ENCODE measurements around the gene ADGRD2.

Gene ADGRD2

DNA sequence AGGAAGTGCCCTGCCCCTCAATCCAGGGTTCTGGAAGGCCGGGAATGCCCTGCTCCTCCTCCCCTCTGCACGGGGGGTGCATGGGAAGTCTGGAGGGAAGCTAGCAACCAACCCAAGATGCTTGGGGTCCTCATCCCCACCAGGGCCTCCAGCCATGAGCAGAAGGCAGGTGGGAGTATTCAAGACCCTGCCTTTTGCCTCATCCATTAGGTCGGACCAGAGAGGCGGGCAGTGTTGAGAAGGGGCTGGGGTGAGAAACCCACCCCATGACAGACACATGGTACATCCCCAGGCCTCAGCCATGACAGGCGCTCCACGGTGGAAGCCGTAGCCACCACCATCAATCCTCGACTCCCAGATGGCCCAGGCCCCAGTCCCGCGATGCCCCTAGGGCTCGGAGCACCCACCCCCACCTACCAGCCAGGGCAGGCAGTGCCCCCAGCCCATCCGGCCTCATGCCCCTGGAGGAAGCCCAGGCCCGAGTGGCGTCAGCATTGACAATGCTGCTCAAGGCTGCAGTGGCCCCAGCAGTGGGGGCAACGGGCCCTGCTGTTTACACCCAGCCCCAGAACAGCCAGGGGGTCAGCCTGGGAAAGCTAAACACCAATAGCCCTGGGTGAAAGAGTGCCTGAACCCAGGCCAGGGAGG is 48.4 kb downstream of the ADGRD2 start:
- no peak for DNase-seq

DNA sequence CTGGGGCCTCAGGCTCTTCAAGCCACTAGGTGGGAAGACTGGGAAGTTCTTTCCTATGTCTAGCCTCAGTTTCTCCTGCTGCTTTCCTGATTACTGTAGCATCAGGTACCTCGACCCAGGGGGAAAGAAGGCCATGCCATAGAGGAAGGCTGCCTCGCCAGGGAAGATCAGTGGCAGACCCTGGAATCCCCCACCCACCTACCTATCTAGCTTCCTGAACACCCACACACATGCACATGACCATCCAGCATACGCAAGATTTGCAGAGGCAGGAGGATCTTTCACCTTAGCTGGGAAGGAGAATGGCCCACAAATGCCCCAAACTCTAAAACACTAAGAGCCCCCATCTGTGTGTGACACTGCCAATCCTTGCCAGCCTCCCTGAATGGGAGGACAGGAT is 49.0 kb downstream of the ADGRD2 start:
- DNase-seq: no peak

DNA sequence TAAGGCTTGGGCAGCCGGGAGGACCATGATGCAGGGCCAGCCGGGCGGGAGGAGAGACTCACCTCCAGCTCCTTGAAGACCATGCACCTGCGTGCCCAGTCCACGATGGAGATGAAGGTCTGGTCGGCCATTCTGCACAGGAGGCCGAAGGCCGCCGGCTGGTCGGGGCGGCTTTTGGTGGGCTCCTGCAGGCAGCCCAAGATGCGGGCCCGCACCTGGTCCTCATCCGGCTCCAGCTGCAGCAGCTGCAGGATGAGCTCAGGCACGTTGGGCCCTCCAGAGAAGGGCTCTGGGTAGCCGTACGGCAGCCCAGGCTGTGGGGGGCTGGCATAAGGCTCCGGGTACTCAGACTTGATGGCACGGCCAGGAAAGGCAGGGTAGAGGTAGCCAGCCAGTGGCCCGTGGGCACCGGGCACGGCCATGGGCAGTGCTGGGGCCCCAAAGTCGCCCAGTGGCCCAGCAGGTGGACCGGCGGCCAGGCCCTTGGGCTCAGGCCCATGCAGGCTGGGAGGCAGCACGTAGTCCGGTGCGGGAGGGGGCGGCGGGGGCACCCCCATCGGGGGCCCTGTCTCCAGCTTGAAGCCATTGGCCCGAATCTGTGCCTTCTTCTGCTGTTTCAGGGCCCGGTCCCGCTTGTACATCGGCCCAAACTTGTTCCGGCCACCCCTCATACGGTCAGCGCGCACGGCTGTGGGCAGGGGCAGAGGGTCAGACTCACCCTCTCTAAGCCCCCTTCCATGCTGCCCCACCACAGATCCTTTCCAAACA is 50.0 kb downstream of the ADGRD2 start:
- no peak for DNase-seq

DNA sequence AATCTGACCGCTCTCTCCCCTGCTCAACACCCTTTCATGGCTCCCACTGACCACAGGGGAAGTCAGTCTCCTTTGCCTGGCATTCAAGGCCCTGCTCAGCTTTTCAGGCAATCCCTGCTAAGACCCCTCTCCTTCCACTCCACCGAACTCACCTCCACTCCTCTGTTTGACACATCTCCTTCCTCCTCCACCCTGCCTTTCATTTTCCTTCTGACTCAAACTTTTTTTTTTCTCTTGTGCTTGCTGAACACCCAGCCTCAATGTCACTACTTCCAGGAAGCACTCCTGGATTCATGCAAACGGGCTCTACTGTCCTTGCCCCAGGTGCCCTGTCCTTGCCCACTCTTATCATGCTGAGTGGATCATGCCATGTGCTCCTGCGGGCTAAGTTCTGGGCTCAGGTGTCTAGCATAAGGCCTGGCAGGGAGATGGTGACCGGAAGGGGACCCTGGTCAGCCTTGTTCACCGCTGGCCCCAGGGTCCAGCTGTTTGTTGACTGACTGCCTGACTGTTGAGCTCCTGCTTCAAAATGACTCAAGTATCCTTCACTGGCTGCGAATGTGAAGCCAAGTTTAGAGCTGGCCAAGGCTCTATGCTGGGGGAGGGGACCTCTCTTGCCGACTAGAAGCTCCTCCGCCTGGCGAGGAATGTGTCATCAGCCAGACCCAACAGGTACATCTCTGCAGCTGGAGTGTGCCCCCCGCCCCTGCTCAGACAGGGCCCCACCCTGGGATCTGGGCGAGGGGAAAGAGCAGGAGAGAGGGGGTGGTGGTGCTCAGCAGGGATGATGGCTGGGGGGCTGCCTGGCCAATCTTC is 50.8 kb downstream of the ADGRD2 start:
- no peak for DNase-seq

DNA sequence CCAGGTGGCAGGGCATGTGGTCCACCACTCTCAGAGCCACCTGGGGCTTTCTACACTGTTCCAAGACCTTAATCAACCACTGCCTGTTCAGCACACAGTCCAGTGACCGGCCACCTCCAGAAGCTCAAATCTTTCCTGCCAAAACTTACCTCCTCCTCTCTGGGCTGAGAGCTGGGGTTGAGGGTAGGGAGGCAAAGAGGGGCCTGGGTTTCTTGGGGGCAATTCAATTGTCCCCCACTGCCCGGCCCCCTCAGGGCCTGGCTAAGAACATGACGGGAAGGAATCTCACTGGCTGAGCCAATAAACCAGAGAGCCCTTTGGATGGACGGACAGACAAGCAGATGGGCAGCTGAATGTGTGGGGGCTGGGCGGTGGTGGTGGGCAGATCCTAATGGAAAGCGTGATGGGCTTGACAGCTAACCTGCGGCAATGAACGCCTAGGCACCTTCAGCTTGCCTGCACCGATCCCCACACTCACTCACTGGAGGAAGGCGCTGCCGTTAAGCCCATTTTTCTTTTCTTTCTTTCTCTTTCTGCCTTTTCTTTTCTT is 51.6 kb downstream of the ADGRD2 start:
- DNase-seq: no peak

DNA sequence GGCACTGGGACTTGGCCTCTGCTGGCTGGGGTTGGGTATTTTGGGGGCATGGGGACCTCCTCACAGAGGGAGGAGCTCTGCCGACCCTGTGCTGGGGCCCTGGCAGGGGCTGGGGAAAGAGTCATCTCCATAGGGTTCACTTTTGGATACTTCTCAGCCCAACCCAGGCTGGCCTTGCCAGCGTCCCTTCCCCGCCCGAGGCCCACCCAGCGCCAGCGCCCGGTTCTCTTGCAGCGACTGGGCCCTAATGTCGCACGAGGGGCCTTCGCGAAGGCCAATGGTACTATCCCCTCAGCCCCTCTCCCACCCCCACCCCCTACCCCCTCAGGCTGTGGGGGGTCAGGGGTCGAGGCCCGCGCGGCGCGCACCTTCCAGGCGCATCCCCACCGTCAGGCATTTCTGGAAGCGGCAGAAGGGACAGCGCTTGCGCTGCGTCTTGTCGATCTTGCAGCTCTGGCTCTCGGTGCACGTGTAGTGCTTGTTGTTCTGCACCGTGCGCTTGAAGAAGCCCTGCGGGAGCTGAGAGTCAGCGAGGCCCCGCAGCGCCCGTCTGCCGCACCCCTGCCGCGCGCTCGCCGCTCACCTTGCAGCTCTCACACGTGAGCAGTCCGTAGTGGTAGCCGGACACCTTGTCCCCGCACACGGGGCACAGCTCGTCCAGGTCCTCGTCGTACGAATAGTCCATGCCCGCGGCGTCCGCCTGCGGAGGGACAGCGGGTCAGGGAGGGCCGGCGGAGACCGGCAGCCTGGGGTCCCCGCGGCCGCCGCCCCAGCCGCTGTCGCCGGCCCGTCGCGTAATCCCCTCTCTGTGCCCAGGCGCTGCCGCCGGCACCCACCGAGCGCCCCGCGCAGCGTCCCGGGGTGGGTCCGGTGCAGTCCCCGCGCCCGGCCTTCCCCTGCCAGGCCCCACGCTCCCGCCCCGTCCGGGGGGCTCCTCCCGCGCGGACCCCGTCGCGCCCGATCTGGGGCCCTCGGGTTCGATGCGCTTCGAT is 52.8 kb downstream of the ADGRD2 start:
- no peak for DNase-seq

DNA sequence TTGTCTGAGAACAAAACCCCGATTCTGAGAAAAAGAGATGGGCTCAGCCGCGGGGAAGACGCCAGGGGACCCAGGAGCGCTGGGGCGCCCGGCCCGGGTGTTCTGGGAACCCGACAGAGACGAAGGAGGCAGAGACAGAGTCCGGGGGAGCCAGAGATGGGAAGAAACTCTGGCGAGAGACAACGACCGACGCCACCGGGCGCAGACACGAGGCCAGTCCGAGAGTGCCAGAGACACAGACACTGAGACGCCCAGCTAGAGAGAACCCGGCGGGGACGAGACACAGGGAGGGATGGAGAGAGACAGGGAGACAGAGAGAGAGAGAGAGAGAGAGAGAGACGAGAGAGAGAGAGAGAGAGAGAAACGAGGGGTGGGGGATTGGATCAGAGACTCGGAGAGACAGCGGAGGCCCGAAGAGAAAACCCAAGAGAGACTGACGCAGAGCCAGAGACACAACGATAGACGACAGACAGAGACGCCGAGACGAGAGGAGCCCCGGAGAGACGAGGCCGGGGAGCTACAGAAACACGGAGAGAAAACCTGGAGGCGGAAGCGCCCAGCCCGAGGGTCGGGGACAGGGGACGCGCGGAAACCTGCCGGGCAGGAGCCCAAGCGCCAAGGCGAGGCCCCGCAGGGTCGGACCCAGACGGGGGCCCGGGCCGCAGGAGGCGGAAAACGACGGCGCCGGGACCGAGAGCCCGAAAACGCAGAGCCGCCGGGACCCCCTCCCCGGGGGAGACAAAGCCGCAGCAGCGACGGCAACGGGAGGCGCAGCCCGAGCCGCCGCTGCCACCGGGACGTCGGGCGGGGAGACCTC is 53.7 kb downstream of the ADGRD2 start:
- no peak for DNase-seq

DNA sequence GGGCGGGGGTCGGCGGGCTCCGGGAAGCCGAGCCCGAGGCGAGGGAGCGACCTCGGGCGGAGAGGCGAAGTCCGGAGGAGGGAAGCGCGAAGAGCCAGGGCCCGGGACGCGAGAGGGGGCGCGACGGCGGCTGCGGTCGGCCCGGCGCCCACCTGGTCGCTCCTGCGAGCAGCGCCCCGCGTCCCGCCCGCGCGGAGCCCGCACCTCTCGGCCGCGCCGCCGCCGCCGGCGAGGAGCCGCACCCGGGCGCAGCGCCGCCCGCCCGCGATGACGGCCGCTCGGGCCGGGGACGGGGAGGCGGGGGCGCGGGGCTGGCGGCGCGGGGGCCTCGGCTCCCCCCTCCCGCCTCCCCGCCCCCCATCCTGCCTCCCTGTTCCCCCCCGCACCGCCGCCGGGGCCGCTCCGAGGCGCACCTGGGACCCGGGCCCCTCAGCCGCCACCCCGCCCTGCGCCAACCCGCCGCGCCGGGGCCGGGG is 54.3 kb downstream of the ADGRD2 start:
- no peak for DNase-seq

DNA sequence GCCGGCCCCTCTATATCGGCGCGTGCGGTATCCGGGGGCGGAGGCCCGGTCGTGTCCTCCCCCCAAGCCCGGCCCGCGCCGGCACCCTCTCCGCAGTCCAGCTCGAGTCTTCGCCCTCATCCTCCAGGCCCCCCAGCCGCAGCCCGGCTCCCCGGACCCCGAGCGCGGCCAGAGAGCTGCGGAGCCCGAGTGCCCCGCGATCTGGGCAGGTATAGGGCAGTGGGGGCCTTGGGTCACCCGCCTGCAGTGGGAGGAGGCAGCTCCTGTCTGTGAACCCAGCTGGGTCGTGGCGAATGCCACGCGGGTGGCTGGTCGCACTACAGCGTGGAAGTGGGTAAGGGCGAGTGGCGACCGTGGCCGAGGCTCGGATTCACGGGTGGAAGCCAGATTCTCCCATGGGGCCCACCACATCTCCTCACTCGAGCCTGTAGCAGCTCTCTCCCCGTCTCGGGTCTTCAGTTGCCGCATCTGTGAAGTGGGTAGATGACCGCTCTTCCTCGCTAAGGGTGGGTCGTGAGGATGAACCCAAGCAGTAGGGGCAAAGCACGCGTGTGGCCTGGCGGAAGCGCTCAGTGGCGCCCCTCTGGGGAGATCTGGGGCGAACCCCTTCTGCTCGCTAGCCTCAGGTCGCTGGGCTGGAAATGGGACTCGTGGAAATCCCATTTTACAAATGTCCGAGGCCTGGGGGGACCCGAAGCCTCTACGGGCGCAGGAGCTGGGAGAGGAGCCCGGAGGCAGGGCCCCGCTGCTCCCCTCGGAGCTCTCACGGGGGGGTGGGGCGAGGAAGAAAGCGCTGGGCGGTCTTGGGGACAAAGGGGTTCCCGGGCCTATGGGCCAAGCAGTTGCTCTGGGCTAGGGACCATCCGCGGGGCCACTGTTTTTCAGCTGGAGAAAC is 55.0 kb downstream of the ADGRD2 start:
- DNase-seq: no peak

DNA sequence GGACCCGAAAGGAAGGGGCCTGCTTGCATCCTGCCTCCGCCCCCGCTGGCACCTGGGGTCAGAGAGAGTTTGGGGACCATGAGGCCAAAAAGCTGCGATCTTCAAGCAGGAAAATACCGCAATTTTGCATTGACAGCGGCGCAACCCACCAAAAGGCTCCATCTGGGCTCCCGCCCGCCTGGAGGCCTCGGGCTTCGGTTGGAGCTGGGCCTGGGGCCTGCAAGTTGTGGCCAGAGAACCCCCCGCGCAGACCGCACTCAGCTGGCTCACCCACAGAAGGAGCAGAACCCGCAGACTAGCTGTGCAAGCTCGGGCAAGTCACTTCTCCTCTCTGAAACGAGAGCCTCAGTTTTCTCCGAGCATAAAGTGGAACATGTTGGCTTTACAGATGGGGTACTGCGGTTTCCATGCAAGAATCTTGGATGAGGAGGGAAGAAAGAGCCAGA is 55.7 kb downstream of the ADGRD2 start:
- no peak for DNase-seq

DNA sequence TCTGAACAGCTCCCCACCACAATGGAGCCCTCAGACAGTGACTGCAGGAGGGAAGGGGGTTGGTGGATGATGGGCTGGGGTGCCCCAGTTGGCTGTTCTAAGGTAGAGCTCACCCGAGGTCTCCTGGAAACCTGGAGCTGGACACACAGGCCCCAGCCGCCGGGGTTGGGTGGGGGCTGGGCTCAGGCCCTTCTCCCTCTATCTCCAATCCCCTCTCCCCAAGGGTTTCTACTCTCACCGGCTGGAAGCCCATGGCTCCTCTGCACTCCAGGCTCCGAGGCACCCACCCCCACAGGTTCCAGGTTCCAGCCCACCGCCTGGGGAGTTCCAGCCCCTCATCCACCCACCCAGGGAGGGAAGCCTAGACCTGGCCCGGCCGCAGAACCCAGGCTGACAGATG is 56.2 kb downstream of the ADGRD2 start:
- no peak for DNase-seq

DNA sequence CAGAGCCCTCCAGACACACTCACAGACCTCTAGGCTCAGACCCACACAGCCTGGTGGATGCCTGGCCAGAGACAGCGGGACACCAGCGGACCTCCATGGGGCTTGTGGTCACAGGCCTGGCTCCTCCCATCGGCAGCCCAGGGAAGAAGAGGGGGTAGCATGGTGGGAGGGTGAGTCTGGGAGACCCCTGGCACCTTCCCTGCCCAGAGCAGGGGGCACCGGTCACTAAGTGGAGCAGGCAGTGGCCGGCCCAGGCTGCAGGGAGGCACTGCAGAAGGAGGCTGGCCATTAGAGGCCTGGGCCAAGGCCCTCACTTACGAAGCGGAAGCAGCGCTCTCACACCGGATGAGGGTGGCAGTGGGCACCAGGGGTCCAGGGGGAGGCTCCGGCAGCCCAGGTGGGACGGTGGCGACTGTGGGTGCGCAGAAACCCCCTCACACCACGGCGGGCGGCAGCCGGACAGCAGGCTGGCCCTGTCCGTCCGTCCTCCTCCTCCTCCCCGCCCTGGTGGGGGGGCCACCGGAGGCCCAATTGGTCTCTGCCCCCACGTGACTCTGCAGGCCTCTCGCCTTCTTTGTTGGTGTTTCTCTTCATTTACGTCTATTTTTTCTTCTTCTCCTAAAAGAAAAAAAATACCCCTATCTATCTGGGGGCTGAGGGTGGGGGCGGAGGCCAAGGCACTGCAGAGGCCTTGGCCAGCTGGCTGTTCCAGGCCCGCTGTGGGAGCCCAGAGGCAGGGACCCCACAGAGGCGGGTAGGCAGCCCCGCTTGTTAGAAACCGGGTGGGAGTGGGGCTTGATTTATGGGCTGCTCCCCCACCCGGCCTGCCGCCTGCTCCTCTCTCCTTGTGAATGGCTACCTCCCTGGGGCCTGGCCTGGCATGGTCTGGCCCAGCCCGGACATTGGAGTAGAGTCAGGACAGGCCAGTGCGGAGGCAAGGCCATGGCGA is 57.0 kb downstream of the ADGRD2 start, which contains the start of gene NR5A1:
NR5A1 (minus strand) TSS at position 469 of the 949 bp plus-strand sequence. CDS start 4,004 bp downstream, outside the sequence.
- DNase-seq: no peak

DNA sequence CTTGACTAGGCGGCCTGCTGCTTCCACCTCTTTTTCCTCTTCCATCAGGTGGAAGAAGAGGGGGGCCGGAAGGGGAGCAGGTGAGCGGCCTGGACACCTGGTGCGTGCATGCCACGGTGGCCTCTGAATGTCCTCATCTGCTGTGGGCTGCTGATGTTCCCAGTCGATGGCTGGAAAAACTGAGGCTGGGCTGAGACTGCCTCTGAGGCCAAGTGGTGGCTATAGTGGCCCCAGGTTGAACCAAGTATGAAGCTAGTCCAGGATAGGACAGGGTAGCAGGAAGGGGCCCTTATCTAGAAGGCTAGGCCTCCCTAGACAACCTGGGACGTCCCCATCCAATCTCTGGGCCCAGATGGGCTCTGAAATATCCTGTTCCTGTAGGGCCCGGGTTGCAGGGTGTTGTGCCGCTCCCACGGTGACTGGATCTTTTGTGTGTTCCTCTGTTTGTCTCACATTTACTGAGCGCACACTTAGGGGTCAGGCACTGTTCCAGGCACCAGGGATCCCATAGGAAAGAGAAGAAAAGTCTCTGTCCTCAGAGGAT is 57.7 kb downstream of the ADGRD2 start:
- no peak for DNase-seq

DNA sequence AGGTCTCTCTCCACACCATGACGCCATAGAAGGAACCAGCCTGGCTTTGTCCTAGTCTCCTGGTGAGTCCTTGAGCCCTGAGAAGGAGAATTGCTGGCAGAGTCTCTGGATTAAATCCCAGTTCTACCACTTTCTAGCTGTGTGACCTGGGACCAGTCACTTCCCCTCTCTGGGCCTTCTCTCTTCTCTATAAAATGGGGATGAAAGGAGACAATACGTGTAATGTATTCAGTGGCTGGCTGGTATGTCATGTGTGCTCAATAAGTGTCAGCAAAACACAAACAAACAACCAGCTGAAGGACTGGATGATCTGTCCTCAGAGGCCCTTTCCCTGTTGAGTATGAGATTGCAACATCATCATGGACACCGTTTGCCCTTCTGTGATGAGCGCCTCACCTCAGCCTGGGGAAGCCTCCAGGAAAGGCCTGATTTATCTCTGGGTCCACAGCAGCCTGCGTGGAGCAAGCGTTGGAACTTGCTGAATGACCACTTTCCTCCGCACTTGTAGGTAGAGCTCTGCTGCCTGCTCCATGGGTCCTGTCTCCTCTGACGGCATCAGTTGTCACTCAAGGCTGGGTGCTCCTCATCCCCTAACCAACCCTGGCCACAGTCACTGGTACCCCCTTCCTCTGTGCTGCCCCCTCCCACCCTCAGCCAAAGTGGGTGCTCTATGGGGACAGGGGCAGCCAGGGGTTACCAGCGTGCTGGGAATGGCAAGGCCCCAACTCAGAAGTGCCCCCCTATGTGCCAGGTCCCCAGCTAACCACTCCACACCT is 60.6 kb downstream of the ADGRD2 start:
- DNase-seq: no peak

DNA sequence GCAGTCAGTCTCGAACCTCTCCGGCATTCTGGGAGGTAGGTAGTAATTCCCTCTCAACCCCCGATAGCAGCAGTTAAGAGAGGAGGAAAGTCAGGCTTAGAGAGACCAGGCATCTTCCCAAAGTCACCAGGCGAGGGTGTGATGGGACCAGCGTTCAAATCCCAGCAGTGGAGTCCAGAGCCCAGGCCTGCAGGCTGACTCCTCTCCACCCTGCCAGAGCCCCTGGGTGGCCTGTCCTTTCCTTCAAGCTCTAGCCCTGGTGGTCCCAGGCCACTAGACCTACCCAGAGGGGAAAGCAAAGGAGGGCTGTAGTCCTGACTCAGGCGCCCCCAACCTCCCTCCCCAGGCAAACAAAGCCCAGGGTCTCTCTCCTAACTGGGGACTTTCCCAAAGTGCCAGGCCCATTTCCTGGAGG is 61.2 kb downstream of the ADGRD2 start:
- DNase-seq: no peak

DNA sequence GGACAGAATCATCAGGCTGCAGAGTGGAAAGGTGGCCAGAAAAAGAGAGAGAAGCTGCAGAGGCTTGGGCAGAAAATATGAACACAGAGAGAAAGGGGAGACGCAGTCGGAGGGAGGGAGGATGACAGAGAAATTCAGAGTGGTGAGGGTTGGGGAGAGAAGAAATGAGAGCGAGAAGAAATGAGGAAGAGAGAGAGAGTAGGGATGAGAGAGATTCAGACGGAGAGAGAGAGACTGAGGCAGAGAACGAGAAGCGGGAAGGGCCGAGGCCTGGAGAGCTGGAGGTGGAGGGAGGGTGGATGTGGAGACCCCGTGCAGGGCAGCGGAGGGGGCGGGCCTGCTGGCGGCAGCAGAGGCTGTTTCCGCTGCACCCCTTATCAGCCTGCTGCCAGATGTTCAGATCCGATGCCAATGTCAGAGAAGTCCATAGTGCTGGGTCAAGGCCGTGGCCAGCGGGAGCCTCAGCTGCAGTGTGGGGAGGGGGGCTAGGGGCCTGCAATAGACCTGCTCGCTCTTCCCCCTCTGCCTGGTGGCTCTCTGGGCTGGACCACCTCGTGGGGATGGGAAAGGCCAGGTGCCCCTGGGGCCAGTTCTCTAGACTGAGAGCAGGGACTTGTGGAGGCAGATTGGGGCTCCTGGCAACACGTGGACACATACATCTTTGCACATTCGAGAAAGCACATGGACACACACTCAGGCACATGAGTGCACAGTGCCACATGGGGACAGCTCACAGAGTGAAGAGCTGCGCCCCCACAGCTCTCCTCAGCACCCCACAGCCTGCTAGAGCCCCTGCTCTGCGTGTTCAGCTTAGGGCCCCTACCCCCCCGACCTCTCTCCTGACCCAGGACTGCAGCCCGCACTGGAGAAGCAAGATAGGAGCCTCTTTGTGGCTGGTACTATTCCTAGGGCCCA is 61.9 kb downstream of the ADGRD2 start:
- DNase-seq: no peak
